ACHN (cell line): ENCODE data around the gene OR3A1.
"Not testable (repeated sequence)": the region's sequence is repeated elsewhere in the genome, so short reads cannot be mapped to it uniquely, and the experiment has no call there.

Experiments used
- DNase-seq: peaks from one replicate; pipeline ENCODE4 v3.0.0-alpha.2; 2015
- in situ Hi-C: cut with HindIII; loops from 2 replicates; pipeline ENCODE4 v1.10.0; 2017; ENCODE audit warnings: low sequenced_read_pairs, low pct_ligation_motif_present, low pct_unique_long_range_greater_than_20kb

OR3A1 gene, protein sequence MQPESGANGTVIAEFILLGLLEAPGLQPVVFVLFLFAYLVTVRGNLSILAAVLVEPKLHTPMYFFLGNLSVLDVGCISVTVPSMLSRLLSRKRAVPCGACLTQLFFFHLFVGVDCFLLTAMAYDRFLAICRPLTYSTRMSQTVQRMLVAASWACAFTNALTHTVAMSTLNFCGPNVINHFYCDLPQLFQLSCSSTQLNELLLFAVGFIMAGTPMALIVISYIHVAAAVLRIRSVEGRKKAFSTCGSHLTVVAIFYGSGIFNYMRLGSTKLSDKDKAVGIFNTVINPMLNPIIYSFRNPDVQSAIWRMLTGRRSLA

DNA sequence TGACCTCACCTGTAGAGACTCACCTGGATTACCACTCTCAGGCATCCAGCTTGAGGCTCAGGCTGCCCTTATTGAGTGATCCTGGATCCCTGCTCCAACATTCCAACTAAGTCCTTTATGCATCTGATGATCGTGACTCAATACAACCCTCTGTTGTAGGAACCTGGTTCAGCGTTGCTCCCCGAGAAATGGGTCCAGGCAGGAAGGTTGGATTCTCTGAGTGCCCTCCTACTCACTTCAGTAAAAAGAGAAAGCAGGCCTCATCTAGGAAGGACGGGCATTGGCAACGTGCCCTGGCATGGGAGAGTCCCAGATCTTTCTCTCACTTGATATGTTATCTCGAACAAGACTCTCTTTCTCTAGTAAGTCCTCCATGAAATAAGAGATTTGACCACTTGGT lies at the start of gene OR3A1:
Gene OR3A1, minus strand, starts transcription at position 101 of the 400 bp plus-strand sequence. CDS start 5,778 bp downstream, outside the sequence.
- in situ Hi-C loops: no loop called here
- no peak for DNase-seq

DNA sequence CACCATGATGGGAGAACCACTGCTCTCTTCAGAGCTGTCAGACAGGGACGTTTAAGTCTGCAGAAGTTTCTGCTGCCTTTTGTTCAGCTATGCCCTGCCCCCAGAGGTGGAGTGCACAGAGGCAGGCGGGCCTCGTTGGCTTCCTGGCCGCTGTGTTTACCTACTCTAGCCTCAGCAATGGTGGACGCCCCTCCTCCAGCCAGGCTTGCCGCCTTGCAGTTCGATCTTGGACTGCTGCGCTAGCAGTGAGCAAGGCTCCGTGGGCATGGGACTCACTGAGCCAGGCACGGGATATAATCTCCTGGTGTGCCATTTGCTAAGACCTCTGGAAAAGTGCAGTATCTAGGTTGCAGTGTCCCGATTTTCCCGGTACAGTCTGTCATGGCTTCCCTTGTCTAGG lies 44.6 kb upstream of the OR3A1 start:
- DNase-seq, in situ Hi-C loops: not testable (repeated sequence)

DNA sequence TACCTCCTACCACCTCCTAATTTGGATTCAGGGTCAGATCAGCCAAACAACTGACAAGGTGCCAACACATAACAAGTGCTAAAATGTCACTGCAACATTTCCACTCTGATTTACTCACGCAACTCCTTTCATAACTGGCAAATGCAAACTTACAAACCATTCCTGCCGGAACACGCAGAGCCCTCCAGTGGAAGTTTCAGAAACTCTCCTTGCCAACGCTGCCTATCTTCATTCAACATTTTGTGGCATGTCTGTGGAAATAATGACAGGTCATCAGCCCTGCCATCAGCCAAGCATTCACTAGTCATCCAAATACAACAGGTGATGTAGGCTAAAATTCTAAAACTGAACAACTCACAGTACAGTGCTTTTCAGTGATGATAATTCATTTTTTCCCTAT lies 37.7 kb upstream of the OR3A1 start:
- no peak for DNase-seq
- in situ Hi-C loops: no loop called here

DNA sequence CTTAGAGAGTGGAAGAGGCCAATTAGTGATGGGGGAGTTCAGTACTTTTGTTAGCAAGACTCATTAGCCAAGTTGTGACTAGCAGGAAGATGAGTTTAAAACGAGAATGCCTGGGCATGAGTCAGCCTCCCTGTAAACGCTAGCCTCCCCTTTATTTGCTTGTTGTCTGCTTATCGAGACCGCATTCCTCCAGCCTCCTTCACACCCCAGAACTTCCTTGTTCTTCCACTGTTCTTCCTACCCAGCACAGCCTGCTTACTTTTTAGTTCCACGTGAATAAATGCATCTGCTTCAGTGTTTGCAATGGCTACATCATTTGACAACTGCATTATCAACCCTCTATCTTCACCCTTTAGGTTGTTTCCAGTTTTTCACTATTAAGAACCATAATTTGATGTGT lies 20.2 kb upstream of the OR3A1 start:
- DNase-seq: no peak
- in situ Hi-C loops: no loop called here

DNA sequence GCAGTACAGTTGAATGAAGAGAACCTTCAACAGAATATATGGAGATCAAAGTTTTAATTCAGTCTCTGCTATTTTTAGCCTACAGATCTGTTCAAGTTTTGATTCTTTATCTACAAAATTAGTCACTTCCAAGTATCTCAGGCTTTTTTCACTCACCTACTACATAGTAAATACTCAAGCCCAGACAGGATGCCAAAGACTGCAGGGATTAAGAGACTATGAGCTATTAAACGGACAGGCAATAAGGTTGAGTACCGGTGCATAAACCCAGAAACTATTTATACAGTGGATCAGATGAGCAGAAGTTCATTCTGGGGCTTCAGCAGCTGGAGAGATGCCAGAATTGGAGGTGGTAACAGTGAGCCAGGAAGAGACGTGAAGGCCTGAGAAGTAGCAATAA lies 18.7 kb upstream of the OR3A1 start:
- DNase-seq: no peak
- in situ Hi-C loops: no loop called here

DNA sequence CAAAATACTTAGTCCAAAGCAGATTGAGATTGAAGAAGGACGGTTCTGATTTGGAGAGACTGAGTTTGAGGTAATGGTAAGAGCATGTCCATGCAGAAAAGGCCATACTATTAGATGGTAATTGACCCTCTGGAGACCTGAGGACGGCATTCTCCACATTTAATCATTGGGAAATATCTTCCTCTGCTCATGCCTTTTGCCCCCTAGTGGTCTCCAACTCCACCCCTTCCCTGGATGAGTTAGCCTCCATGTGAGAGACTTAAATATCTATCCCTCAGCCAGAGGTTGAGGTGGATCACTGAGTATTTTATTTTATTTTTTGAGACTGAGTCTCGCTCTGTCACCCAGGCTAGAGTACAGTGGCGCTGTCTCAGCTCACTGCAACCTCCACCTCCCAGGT lies 10.4 kb upstream of the OR3A1 start:
- DNase-seq: no peak
- in situ Hi-C loops: no loop called here

DNA sequence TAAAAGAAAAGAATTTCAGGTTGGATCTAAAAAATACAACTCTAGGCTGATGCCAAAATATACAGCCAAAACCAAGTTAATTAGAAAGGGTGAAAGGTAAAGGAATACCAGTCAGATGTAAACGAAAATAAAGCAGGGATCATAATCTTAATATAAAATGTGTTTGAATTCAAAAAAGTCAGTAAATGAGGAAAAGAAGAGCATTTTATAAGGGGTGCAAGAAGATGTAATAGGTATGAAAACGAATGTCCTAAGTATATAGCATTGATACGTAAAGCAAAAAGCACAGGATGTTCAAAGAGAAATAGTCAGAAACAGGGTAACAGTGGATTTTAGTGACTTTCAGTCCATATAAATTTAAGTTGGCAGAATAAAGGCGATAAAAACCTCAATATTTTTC lies 2.5 kb downstream of the OR3A1 start:
- no peak for DNase-seq
- in situ Hi-C loops: no loop called here

DNA sequence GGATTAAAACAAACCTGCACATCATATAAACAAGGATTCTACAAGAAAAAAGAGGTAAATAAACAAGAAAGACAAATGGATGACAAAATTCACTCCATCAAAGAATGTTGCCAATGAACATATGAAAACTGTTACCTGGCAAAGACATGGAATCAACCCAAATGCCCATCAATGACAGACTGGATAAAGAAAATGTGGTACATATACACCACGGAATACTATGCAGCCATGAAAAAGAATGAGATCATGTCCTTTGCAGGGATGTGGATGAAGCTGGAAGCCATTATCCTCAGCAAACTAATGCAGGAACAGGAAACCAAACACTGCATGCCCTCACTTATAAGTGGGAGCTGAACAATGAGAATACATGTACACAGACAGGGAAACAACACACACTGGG lies 4.6 kb downstream of the OR3A1 start:
- in situ Hi-C loops, DNase-seq: not testable (repeated sequence)

DNA sequence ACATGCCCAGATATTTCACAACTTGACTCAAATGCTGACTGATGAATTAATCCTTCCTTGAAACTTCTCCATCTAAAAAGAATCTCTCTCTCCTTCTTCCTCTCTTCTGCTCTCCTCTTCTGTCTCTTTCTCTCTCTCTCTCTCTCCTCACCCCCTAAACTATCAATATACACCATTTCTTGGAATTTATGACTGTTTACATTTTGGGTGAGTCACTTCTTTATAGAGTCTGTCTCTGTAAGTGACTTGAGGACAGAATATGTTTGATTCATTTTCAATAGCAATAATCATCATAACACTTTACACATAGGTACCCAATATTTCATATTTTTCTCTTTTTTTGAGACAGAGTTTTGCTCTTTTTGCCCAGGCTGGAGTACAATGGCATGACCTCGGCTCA lies 15.3 kb downstream of the OR3A1 start:
- in situ Hi-C loops: no loop called here
- no peak for DNase-seq

DNA sequence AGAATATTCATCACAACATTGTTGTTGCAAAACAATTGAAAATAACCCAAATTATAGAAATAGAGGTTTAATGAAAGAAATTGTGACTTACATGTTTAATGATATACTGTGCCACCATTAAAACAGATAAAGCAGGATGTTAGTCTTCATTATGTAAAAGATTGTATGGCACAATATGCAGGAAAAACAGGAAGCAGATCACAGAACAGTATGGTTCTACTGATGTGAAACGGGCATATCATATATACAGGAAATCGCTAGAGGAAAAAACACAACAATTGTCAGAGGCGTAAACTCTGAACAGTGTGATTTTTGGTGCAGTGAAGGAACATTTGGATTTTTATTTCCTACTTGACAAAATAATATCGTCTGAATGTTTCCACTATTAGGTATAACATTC lies 22.0 kb downstream of the OR3A1 start:
- no peak for DNase-seq
- in situ Hi-C loops: no loop called here

DNA sequence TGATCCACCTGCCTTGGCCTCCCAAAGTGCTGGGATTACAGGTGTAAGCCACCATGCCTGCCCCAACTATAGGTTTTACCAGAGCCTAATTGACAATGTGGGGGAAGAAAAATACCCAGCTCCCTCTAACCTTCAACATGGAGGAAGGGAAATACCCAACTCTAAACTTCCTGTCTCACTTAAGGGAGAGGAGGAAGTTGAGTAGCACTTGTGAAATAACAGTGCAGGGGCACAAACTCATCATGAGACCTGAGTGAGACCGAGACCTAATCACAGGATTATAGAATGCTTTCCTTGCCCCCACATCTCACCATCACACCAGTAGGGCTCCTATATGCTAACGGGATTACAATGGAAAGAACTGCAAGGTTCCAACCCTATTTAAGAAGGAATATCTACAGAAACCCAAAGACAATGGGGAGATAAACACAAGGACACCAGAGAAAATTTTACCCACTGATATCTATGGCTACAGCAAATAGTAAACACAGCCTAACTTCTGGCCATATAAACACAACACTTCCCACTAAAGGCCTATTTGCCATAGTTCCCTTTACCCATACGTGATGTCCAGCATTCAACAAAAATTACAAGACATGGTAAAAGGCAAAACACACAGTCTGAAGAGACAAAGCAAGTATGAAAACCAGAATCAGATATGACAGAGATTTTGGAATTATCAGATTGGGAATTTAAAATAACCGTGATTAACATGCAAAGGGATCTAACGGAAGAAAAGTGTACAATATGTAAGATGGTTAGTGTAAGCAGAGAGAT lies 26.9 kb downstream of the OR3A1 start:
- in situ Hi-C loops: no loop called here
- DNase-seq: no peak

DNA sequence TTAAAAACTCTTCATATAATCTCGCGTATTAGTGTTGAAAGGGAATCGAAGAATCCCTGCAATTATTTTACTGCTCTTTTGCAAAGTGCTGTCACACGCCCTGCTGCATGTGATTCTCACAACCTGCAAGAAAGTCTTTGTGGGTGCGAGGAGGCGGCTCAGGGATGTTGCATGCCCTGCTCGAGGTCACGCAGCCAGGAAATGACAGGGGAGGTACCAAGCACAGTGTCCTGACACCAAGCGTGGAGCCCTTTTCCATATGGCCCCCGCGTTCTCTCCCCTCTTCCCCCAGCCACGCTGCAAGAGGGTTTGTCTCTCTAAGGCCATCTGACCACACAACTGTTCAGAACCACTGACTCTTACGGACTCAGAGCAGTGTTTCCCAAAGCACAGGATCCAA lies 37.6 kb downstream of the OR3A1 start:
- no peak for DNase-seq
- in situ Hi-C loops: no loop called here

DNA sequence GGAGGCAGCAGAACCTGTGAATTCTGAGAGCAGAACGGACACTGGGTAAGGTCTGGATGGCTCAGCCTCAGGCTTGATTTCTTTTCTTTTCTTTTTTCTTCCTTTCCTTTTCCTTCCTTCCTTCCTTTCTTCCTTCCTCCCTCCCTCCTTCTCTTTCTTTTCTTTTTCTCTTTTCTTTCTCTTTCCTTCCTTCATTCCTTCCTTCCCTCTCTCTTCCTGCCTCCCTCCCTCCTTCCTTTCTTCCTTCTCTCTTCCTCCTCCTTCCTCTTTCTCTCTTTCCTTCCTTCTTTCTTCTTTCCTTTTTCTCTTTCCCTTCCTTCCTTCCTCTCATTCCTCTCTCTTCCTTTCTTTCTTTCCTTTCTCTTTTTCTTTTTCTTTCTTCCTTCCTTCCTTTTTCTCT lies 38.0 kb downstream of the OR3A1 start:
- in situ Hi-C loops: no loop called here
- no peak for DNase-seq

DNA sequence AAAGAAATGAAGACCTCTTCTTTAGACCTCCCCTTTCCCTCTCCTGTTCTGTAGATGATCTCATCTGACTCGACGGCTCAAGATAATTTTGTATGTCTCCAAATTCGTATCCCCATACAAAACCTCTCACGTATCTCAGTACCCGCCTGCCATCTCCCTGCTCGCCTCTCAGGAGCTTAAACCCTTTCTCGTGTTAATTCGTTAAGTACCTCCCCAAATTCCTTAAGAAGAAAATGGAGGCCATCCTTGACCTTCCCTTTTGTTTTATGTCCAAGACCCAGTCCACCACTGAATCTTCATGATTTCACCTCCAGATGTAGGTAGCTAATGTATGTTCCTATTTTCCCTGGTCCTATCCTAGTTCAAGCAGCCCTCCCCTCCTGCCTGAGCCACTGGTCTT lies 41.6 kb downstream of the OR3A1 start:
- no peak for DNase-seq
- in situ Hi-C loops: no loop called here

DNA sequence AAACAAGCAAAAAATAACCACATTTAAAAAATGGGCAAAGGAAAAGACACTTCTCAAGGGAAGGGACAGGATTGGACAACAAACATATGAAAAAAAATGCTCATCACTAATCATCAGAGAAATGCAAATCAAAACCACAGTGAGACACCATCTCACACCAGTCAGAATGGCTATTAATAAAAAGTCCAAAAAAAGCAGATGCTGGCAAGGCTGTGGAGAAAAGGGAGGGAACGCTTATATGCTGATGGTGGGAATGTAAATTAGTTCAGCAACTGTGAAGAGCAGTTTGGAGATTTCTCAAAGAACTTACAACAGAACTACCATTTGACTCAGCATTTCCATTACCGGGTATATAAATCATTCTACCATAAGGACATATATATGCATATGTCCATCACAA lies 49.1 kb downstream of the OR3A1 start:
- in situ Hi-C loops, DNase-seq: not testable (repeated sequence)

DNA sequence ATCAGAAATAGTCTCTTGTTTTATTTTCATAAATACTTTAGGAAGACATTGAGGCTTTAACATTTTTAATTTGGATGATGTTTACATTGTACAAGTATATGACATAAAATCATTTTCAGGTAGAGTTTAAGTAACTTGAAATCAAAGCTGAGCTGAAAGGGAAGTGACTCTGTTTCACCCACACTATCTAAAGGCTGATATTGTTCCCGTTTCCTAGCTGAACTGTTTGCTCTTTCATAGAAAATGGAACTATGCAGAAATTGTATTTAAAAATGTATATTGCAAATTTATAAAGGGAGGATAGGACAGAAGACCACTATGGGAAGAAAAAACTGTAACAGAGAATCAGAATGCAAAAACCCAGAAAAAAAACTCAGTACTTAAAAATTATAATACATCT lies 53.3 kb downstream of the OR3A1 start:
- in situ Hi-C loops, DNase-seq: not testable (repeated sequence)

DNA sequence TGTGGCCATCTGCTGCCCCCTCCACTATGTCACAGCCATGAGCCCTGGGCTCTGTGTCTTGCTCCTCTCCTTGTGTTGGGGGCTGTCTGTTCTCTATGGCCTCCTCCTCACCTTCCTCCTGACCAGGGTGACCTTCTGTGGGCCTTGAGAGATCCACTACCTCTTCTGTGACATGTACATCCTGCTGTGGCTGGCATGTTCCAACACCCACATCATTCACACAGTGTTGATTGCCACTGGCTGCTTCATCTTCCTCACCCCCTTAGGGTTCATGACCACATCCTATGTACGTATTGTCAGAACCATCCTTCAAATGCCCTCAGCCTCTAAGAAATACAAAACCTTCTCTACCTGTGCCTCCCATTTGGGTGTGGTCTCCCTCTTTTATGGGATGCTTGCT lies 57.1 kb downstream of the OR3A1 start:
- in situ Hi-C loops: not testable (repeated sequence)

More for the DNA sequence above, 57.1 kb downstream of the OR3A1 start:
- DNase-seq: not testable (repeated sequence)
